ENCODE measurements around the gene TARBP1. TPM values are rescaled to one million over a fixed set of nuclear protein-coding genes. Genes with fewer than 3 reads are reported as not detected.

Gene TARBP1
- total RNA-seq, 2 experiments from 2014 or later: 30.0 to 49.8 TPM

DNA sequence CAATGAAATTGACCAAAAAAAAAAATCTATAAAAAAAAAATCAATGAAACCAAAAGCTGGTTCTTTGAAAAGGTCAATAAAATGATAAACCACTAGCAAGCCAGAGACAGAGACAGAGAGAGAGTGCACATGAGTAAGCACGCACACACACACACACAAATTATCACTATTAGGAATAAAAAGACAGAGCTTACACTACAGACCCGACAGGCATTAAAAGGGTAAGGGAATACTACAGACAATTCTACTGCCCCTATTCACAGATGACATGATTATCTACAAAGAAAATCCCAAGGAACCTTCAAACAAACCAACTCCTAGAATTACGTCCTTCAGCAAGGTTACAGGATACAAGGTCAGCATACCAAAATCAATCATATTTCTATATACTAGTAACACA, 38.6 kb downstream of the TARBP1 start:
- H3K27ac ChIP-seq (ENCODE audit: low read depth, low read length, poor library complexity, severe bottlenecking): no peak overlapping the region
- intact Hi-C loops (cut with micrococcal nuclease; ENCODE audit: unreplicated experiment): no loop called here
- ChIA-PET POLR2A (interaction anchor here (0.9 kb wide), 1 partner anchor 11 kb away, joined by 3 read pairs; no protein-coding TSS in a partner anchor), CTCF (ENCODE audit: unreplicated experiment) (no interaction called here)
- peaks cover 93% of the 10 kb centered on the region for H3K36me3 ChIP-seq (ENCODE audit: insufficient read depth, low read length)
- H2AFZ ChIP-seq (ENCODE audit: low read length): no peak overlapping the region
- no peak for DNase-seq (ENCODE audit: low spot score)
- H3K9me3 ChIP-seq (ENCODE audit: low read length): peaks cover 9% of the 10 kb centered on the region; the same call in 1 of the 2 replicates
- no peaks in the 10 kb centered on the region for H4K20me1 ChIP-seq (ENCODE audit: insufficient read depth, low read length)
- H3K79me2 ChIP-seq (ENCODE audit: insufficient read depth, low read depth, low read length): no peaks in the 10 kb centered on the region; the same call in 1 of the 2 replicates
- TF ChIP-seq EZH2phosphoT487 (IDR thresholded peaks at IDR 0.05; ENCODE audit: borderline replicate concordance, low read depth, low read length) (no peak), CTCF (conservative IDR thresholded peaks at IDR 0.05; ENCODE audit: low read length) (no peak)
- H3K4me2 ChIP-seq (ENCODE audit: low read length): no peak overlapping the region
- BruUV-seq (replicated peaks): no TSS peak
- H3K9me2 ChIP-seq (ENCODE audit: insufficient read depth, low read length): no peaks in the 10 kb centered on the region
- H3K4me3 ChIP-seq (ENCODE audit: low read depth, low read length, poor library complexity, severe bottlenecking): no peak overlapping the region
- H3K4me1 ChIP-seq (ENCODE audit: insufficient read depth, low read length, poor library complexity, severe bottlenecking): no peaks in the 10 kb centered on the region

GRCh38 chr1:234438579-234438978, 40.4 kb downstream of the TARBP1 start:
- Histone ChIP-seq H3K79me2 (ENCODE audit: insufficient read depth, low read depth, low read length) (no peaks in the 10 kb centered on the region; the same call in 1 of the 2 replicates), H3K36me3 (ENCODE audit: insufficient read depth, low read length) (peaks cover 89% of the 10 kb centered on the region), H3K4me2 (ENCODE audit: low read length) (no peak overlapping the region), H3K9me3 (ENCODE audit: low read length) (peaks cover 9% of the 10 kb centered on the region; the same call in 1 of the 2 replicates), H3K27ac (ENCODE audit: low read depth, low read length, poor library complexity, severe bottlenecking) (no peak overlapping the region), H3K4me1 (ENCODE audit: insufficient read depth, low read length, poor library complexity, severe bottlenecking) (no peaks in the 10 kb centered on the region), H3K9me2 (ENCODE audit: insufficient read depth, low read length) (no peaks in the 10 kb centered on the region), H2AFZ (ENCODE audit: low read length) (no peak overlapping the region), H4K20me1 (ENCODE audit: insufficient read depth, low read length) (no peaks in the 10 kb centered on the region), H3K4me3 (ENCODE audit: low read depth, low read length, poor library complexity, severe bottlenecking) (no peak overlapping the region)
- intact Hi-C loops (cut with micrococcal nuclease; ENCODE audit: unreplicated experiment): no loop called here
- DNase-seq (ENCODE audit: low spot score): no peak
- CTCF ChIA-PET (ENCODE audit: unreplicated experiment): no interaction called here
- POLR2A ChIA-PET: no interaction called here
- BruUV-seq (replicated peaks): no TSS peak
- no peak for TF ChIP-seq EZH2phosphoT487 (IDR thresholded peaks at IDR 0.05; ENCODE audit: borderline replicate concordance, low read depth, low read length)
- no peak for TF ChIP-seq CTCF (conservative IDR thresholded peaks at IDR 0.05; ENCODE audit: low read length)

DNA sequence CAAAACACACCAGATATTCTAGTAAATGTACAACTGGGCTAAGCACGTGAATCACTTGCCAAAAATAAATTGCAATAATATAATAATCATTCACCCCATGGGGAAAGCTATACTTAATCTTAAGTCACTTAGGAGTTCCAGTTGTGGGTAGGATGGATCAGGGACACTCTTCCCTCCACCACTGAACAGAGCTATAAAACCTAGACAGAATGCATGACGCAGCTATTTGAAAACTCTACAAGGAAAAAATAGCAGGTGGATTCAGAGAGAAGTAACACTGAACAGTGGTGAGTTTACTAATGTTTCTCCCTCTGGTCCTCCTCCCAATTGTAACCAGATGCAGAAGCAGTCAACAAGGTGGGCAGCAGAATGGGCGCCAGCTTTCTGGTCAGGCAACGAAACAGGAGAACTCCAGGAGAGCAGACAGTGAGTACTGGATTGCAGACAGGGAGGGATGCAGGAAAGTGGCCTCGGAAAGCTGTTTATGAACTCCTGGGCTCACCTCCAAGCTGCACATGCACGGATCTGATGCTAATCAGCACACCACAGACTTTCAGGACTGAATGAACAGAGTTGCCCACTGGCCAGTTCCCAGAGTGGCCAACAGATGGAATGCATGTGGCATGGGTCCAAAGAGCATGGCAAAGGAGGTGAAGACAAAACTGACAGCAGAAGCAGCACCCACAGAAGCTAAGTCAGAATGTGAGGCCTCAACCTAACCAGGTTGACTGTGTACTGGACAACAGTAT, 41.4 kb downstream of the TARBP1 start:
- Histone ChIP-seq H3K9me3 (ENCODE audit: low read length) (peaks cover 9% of the 10 kb centered on the region; the same call in 1 of the 2 replicates), H3K4me1 (ENCODE audit: insufficient read depth, low read length, poor library complexity, severe bottlenecking) (no peaks in the 10 kb centered on the region), H3K4me3 (ENCODE audit: low read depth, low read length, poor library complexity, severe bottlenecking) (no peak overlapping the region), H3K9me2 (ENCODE audit: insufficient read depth, low read length) (no peaks in the 10 kb centered on the region), H3K36me3 (ENCODE audit: insufficient read depth, low read length) (peaks cover 89% of the 10 kb centered on the region), H2AFZ (ENCODE audit: low read length) (no peak overlapping the region), H3K27ac (ENCODE audit: low read depth, low read length, poor library complexity, severe bottlenecking) (no peak overlapping the region), H4K20me1 (ENCODE audit: insufficient read depth, low read length) (no peaks in the 10 kb centered on the region), H3K4me2 (ENCODE audit: low read length) (no peak overlapping the region), H3K79me2 (ENCODE audit: insufficient read depth, low read depth, low read length) (no peaks in the 10 kb centered on the region; the same call in 1 of the 2 replicates)
- intact Hi-C loops (cut with micrococcal nuclease; ENCODE audit: unreplicated experiment): no loop called here
- TF ChIP-seq EZH2phosphoT487 (IDR thresholded peaks at IDR 0.05; ENCODE audit: borderline replicate concordance, low read depth, low read length) (no peak), CTCF (conservative IDR thresholded peaks at IDR 0.05; ENCODE audit: low read length) (no peak)
- DNase-seq (ENCODE audit: low spot score): no peak
- CTCF ChIA-PET (ENCODE audit: unreplicated experiment): no interaction called here
- POLR2A ChIA-PET: interaction anchor here (0.6 to 1.2 kb wide), 5 partner anchors 10 to 195 kb away, joined by 3 to 5 read pairs (median 3); no protein-coding TSS in a partner anchor
- BruUV-seq (replicated peaks): no TSS peak

Data from OCI-LY7 (cell line).